CD4-positive, alpha-beta T cell (primary cell): ENCODE measurements around the gene RERE. TPM values are rescaled to one million over a fixed set of nuclear protein-coding genes. Genes with fewer than 3 reads are reported as not detected.
A peak's percentile ranks its signal among the peaks of the same experiment; 100 is the strongest.
"Not testable (repeated sequence)": the region's sequence is repeated elsewhere in the genome, so short reads cannot be mapped to it uniquely, and the experiment has no call there.

ENCODE experiments used
- ATAC-seq: fragments of 200-7000 bp; cut with Tn5 transposase; one replicate; pipeline ENCODE4 v1.10.0; 2022; ENCODE audit warnings: mild to moderate bottlenecking; ENCODE audit not compliant: poor library complexity
- CTCF ChIA-PET: fragments of 350-600 bp; sonication (Branson Sonifier 250); formaldehyde crosslinking; loops from one replicate; lab custom pipeline; 2021; ENCODE audit warnings: antibody characterized with exemption, inconsistent platforms; lab: Charles Lee
- POLR2A ChIA-PET: fragments of 350-600 bp; sonication (Branson Sonifier 250); formaldehyde crosslinking; loops from one replicate; lab custom pipeline; 2021; ENCODE audit warnings: antibody characterized with exemption, inconsistent platforms; lab: Charles Lee
- DNase-seq, 14 experiments: peaks; one replicate each; pipeline ENCODE4 v3.0.0-alpha.2; 2013 to 2020; ENCODE audit warnings: mixed read lengths in 2 of 14
- H3K27ac ChIP-seq, 2 donors: one replicate each; pipeline versions ENCODE4 v1.5.1 to v1.7.0; 2013; ENCODE audit warnings: low read length in 2 of 2, low read depth in 1 of 2, mild to moderate bottlenecking in 1 of 2
- H3K27me3 ChIP-seq, 2 experiments: 1 replicate in 1 of 2; 2 replicates in 1 of 2; pipeline versions ENCODE4 v1.6.1 to v1.7.0; 2013; ENCODE audit warnings: low read length in 2 of 2, control low read depth in 1 of 2, mild to moderate bottlenecking in 1 of 2, moderate library complexity in 1 of 2; ENCODE audit not compliant: insufficient read depth in 2 of 2, control insufficient read depth in 1 of 2
- H3K36me3 ChIP-seq: one replicate; pipeline ENCODE4 v1.6.1; 2013; ENCODE audit warnings: low read length, control low read depth; ENCODE audit not compliant: insufficient read depth
- H3K4me1 ChIP-seq: one replicate; pipeline ENCODE4 v1.6.1; 2013; ENCODE audit warnings: low read length, control low read depth; ENCODE audit not compliant: insufficient read depth
- H3K4me3 ChIP-seq: one replicate; pipeline ENCODE4 v1.5.1; 2013; ENCODE audit warnings: mild to moderate bottlenecking, low read length, moderate library complexity
- H3K9me3 ChIP-seq, 2 experiments: 1 replicate in 1 of 2; 2 replicates in 1 of 2; pipeline versions ENCODE4 v1.6.1 to v1.7.0; 2013; ENCODE audit warnings: low read length in 2 of 2, mild to moderate bottlenecking in 2 of 2, control low read depth in 1 of 2, moderate library complexity in 1 of 2; ENCODE audit not compliant: control insufficient read depth in 1 of 2, insufficient read depth in 1 of 2
- H3K27ac Mint-ChIP-seq: one replicate; pipeline ENCODE4 v1.8.0; 2020; ENCODE audit warnings: mixed read lengths
- H3K27me3 Mint-ChIP-seq: one replicate; pipeline ENCODE4 v1.8.0; 2021; ENCODE audit warnings: mixed read lengths
- H3K36me3 Mint-ChIP-seq: one replicate; pipeline ENCODE4 v1.8.0; 2021; ENCODE audit warnings: low read depth, mixed read lengths
- H3K4me1 Mint-ChIP-seq: one replicate; pipeline ENCODE4 v1.8.0; 2021; ENCODE audit warnings: low read depth, mixed read lengths
- H3K4me3 Mint-ChIP-seq: one replicate; pipeline ENCODE4 v1.8.0; 2020; ENCODE audit warnings: mild to moderate bottlenecking, mixed read lengths
- H3K9me3 Mint-ChIP-seq: one replicate; pipeline ENCODE4 v1.8.0; 2020; ENCODE audit warnings: mixed read lengths
- intact Hi-C, 2 experiments: fragments of 100-400 bp; cut with DNase I in 1 of 2; cut with micrococcal nuclease in 1 of 2; formaldehyde crosslinking; loops; one replicate each; pipeline versions ENCODE4 v1.15.1 to v1.9.0; 2023 to 2025; cut with DNase I, micrococcal nuclease
- total RNA-seq, 174 experiments: library from RNA in 2 of 174; stranded (reverse) in 2 of 174; gene quantifications; one replicate each; pipeline ENCODE4 v1.2.3 and lab custom pipeline; 2021 to 2026
- TF ChIP-seq, protein P1 (sequence below): fragments of 200-600 bp; IDR thresholded peaks from one replicate; pipeline ENCODE4 v1.8.0; 2022; ENCODE audit warnings: antibody characterized with exemption, mild to moderate bottlenecking

The RERE gene
- total RNA-seq, 2 experiments from 2014 or later, result 78.4 to 84.0 TPM

DNA sequence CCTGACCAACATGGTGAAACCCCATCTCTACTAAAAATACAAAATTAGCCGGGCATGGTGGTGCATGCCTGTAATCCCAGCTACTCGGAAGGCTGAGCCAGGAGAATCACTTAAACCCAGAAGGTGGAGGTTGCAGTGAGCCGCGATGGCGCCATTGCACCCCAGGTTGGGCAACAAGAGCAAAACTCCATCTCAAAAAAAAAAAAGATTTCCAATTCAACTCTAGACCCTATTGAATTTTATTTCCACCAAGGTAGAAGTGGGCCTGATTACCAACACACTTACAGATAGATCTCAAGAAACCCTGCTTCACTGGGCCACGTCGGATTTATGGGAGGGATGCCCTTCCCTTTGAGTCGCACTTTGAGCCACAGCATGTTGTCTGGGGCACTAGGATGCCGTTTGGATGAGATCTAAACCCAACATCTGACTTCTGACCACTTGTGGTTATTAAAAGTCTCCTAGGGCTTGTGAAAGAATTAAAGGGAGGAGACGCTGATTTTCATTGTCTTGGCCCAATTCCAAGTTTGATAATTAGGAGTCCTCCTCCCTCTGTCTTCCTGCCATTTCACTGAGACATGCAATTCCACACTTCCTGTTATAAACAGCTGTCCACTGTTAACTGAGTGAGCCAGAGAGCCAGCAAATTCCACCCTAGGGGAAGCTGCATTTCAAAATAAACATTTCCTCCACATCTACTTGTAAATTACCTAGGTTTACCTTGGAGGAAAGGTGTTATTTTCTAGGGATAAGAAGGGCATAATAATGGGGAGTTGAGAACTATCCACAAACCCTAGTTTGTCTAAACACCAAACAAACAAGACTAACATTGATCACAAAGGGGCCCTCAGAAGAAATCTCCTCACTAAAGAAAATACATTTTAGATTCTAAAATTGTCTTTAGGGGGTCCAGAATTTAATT is 5.2 kb upstream of the RERE start:
- ChIA-PET POLR2A (no interaction called here), CTCF (interaction anchor here (1.3 kb wide), 1 partner anchor 43 kb away, joined by 3 read pairs; no protein-coding TSS in a partner anchor)
- H3K4me1 Mint-ChIP-seq, result peaks cover 8% of the 10 kb centered on the region
- no peaks in the 10 kb centered on the region for H3K9me3 Mint-ChIP-seq
- TF ChIP-seq, protein P1, sequence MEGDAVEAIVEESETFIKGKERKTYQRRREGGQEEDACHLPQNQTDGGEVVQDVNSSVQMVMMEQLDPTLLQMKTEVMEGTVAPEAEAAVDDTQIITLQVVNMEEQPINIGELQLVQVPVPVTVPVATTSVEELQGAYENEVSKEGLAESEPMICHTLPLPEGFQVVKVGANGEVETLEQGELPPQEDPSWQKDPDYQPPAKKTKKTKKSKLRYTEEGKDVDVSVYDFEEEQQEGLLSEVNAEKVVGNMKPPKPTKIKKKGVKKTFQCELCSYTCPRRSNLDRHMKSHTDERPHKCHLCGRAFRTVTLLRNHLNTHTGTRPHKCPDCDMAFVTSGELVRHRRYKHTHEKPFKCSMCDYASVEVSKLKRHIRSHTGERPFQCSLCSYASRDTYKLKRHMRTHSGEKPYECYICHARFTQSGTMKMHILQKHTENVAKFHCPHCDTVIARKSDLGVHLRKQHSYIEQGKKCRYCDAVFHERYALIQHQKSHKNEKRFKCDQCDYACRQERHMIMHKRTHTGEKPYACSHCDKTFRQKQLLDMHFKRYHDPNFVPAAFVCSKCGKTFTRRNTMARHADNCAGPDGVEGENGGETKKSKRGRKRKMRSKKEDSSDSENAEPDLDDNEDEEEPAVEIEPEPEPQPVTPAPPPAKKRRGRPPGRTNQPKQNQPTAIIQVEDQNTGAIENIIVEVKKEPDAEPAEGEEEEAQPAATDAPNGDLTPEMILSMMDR, result no peak
- H3K36me3 ChIP-seq, result no peaks in the 10 kb centered on the region
- intact Hi-C loops, result no loop called here
- no peak overlapping the region for H3K27ac Mint-ChIP-seq
- peaks cover 11% of the 10 kb centered on the region for H3K27me3 Mint-ChIP-seq
- no peaks in the 10 kb centered on the region for H3K9me3 ChIP-seq
- peaks cover 0 to 4% of the 10 kb centered on the region in 2 experiments for H3K27me3 ChIP-seq
- no peak for DNase-seq
- no peak overlapping the region for H3K27ac ChIP-seq
- peaks cover 4% of the 10 kb centered on the region for H3K4me1 ChIP-seq
- H3K36me3 Mint-ChIP-seq, result no peaks in the 10 kb centered on the region
- no peak for ATAC-seq
- no peak overlapping the region for H3K4me3 ChIP-seq
- peak overlapping the region; percentile 11 for H3K4me3 Mint-ChIP-seq

DNA sequence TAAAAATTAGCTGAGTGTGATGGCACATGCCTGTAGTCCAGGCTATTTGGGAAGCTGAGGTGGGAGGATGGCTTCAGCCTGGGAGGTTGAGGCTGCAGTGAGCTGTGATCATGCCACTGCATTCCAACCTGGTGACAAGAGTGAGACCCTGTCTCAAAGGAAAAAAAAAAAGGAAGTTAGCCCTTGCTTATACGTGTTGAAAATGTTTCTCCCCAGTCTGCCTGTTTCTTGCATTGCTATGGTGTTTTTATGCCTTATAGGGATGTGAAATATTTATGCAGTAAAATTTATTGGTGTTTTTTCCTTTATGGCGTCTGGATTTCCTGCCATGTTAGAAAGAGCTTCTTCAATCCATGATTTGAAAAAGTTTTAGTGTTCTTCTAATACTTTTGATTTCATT is 3.6 kb upstream of the RERE start:
- no peak overlapping the region for H3K27ac ChIP-seq
- H3K27me3 ChIP-seq, result peaks cover 0 to 4% of the 10 kb centered on the region in 2 experiments
- ATAC-seq (no peak), DNase-seq (no peak)
- intact Hi-C loops, result no loop called here
- peaks cover 13% of the 10 kb centered on the region for H3K36me3 Mint-ChIP-seq
- ChIA-PET CTCF (interaction anchor here (0.9 to 2.3 kb wide), 3 partner anchors 9 to 44 kb away, joined by 3 to 10 read pairs (median 4); no protein-coding TSS in a partner anchor), POLR2A (interaction anchor here (0.6 kb wide), 1 partner anchor 18 kb away, joined by 3 read pairs; no protein-coding TSS in a partner anchor)
- peaks cover 17% of the 10 kb centered on the region for H3K4me1 Mint-ChIP-seq
- H3K27ac Mint-ChIP-seq, result no peak overlapping the region
- H3K9me3 Mint-ChIP-seq, result no peaks in the 10 kb centered on the region
- no peaks in the 10 kb centered on the region for H3K9me3 ChIP-seq
- H3K4me1 ChIP-seq, result peaks cover 9% of the 10 kb centered on the region
- TF ChIP-seq, protein P1, result no peak
- no peaks in the 10 kb centered on the region for H3K36me3 ChIP-seq
- H3K4me3 ChIP-seq, result no peak overlapping the region
- no peak overlapping the region for H3K4me3 Mint-ChIP-seq
- H3K27me3 Mint-ChIP-seq, result peaks cover 11% of the 10 kb centered on the region

DNA sequence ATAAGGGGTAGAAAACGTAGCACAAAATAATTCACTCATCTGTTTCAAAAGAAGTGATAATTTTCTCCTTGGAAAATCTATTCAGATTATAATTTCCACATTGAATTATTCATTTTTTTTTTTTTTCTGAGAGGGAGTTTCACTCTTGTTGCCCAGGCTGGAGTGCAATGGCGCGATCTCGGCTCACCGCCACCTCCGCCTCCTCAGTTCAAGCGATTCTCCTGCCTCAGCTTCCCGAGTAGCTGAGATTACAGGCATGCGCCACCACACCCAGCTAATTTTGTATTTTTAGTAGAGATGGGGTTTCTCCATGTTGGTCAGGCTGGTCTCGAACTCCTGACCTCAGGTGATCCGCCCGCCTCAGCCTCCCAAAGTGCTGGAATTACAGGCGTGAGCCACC is 1.3 kb upstream of the RERE start:
- Mint-ChIP-seq H3K4me1 (peaks cover 40% of the 10 kb centered on the region), H3K4me3 (peak overlapping the region; percentile 92), H3K27me3 (peaks cover 11% of the 10 kb centered on the region), H3K27ac (peak overlapping the region; percentile 86), H3K36me3 (peaks cover 13% of the 10 kb centered on the region)
- H3K9me3 Mint-ChIP-seq, H3K27me3 ChIP-seq, ATAC-seq, DNase-seq, POLR2A ChIA-PET, H3K36me3 ChIP-seq, CTCF ChIA-PET, H3K27ac ChIP-seq, H3K9me3 ChIP-seq: not testable (repeated sequence)
- intact Hi-C loops, result loop anchor here (5.0 to 10.0 kb wide), 5 partner anchors 59 to 1034 kb away; partner anchors contain the start of genes ENO1 (in 1 of the 2), H6PD (in 1 of the 2) and PER3 (in 1 of the 2)
- Histone ChIP-seq H3K4me3 (peak overlapping the region; percentile 96), H3K4me1 (peaks cover 20% of the 10 kb centered on the region)
